Parathyroid adenoma (tissue), 2 donors: ENCODE results near the gene C1orf116.

Experiments
- H2AFZ ChIP-seq: fragments of 300-600 bp; sonication (generic); one replicate; pipeline ENCODE4 v1.7.0; 2017; ENCODE audit warnings: antibody characterized with exemption, mild to moderate bottlenecking
- H3K27ac ChIP-seq: fragments of 300-600 bp; sonication (generic); one replicate; pipeline ENCODE4 v1.7.0; 2017
- H3K27me3 ChIP-seq: fragments of 300-600 bp; sonication (generic); one replicate; pipeline ENCODE4 v1.7.0; 2017; ENCODE audit warnings: low read length; ENCODE audit not compliant: control insufficient read depth, insufficient read depth
- H3K36me3 ChIP-seq: fragments of 300-600 bp; sonication (generic); one replicate; pipeline ENCODE4 v1.7.0; 2017; ENCODE audit warnings: low read length; ENCODE audit not compliant: control insufficient read depth, insufficient read depth
- H3K4me1 ChIP-seq: fragments of 300-600 bp; sonication (generic); one replicate; pipeline ENCODE4 v1.7.0; 2017; ENCODE audit warnings: control low read depth
- H3K4me2 ChIP-seq: fragments of 300-600 bp; sonication (generic); one replicate; pipeline ENCODE4 v1.7.0; 2017; ENCODE audit warnings: low read length
- H3K4me3 ChIP-seq: fragments of 300-600 bp; sonication (generic); one replicate; pipeline ENCODE4 v1.7.0; 2017; ENCODE audit warnings: low read depth, low read length
- H3K79me2 ChIP-seq: fragments of 300-600 bp; sonication (generic); one replicate; pipeline ENCODE4 v1.7.0; 2017; ENCODE audit warnings: control low read depth
- H3K9ac ChIP-seq: fragments of 300-600 bp; sonication (generic); one replicate; pipeline ENCODE4 v1.7.0; 2017; ENCODE audit warnings: mild to moderate bottlenecking
- H3K9me3 ChIP-seq: fragments of 300-600 bp; sonication (generic); one replicate; pipeline ENCODE4 v1.7.0; 2017; ENCODE audit warnings: low read length; ENCODE audit not compliant: control insufficient read depth
- CTCF ChIP-seq: fragments of 300-600 bp; sonication (generic); IDR thresholded peaks from one replicate; pipeline ENCODE4 v1.7.0; 2017; ENCODE audit warnings: antibody characterized with exemption, mild to moderate bottlenecking
- donor health status: primary hyperparathyroidism.

C1orf116 gene

GRCh38 chr1:207056673-207057072 lies 24.1 kb upstream of the C1orf116 start:
- no peak overlapping the region for H3K4me2 ChIP-seq
- no peak overlapping the region for H2AFZ ChIP-seq
- no peak overlapping the region for H3K4me3 ChIP-seq
- no peaks in the 10 kb centered on the region for H3K36me3 ChIP-seq
- H3K27ac ChIP-seq: no peak overlapping the region
- no peaks in the 10 kb centered on the region for H3K79me2 ChIP-seq
- H3K9me3 ChIP-seq: no peaks in the 10 kb centered on the region
- TF ChIP-seq CTCF: no peak
- no peak overlapping the region for H3K9ac ChIP-seq
- H3K27me3 ChIP-seq: no peaks in the 10 kb centered on the region
- no peaks in the 10 kb centered on the region for H3K4me1 ChIP-seq

- Histone ChIP-seq H3K4me2 (no peak overlapping the region), H3K27ac (no peak overlapping the region), H3K79me2 (no peaks in the 10 kb centered on the region), H3K9me3 (no peaks in the 10 kb centered on the region), H3K4me3 (no peak overlapping the region), H2AFZ (no peak overlapping the region), H3K9ac (no peak overlapping the region), H3K27me3 (no peaks in the 10 kb centered on the region), H3K4me1 (no peaks in the 10 kb centered on the region), H3K36me3 (no peaks in the 10 kb centered on the region)
- no peak for TF ChIP-seq CTCF
Observed at GRCh38 chr1:207055386-207056001, 22.9 kb upstream of the C1orf116 start.

- Histone ChIP-seq H3K4me1 (no peaks in the 10 kb centered on the region), H3K27ac (no peak overlapping the region), H3K9ac (no peak overlapping the region), H3K4me3 (no peak overlapping the region), H2AFZ (no peak overlapping the region), H3K79me2 (no peaks in the 10 kb centered on the region), H3K4me2 (peak overlapping the region; percentile 27), H3K27me3 (no peaks in the 10 kb centered on the region), H3K36me3 (no peaks in the 10 kb centered on the region), H3K9me3 (no peaks in the 10 kb centered on the region)
- no peak for TF ChIP-seq CTCF
Observed at GRCh38 chr1:207054491-207054890, 21.9 kb upstream of the C1orf116 start.

GRCh38 chr1:207052911-207053769 lies 20.6 kb upstream of the C1orf116 start, which contains the start of gene PFKFB2:
TSS of gene PFKFB2 (plus strand) at chr1:207053275. CDS start at chr1:207054718, 1,443 bp downstream.
- Histone ChIP-seq H3K4me3 (peak within 1 kb of the TSS; percentile 72), H3K9me3 (no peaks in the 10 kb centered on the region)
- TF ChIP-seq CTCF: no peak

More at GRCh38 chr1:207052911-207053769, 20.6 kb upstream of the C1orf116 start, which contains the start of gene PFKFB2:
- peak within 1 kb of the TSS; percentile 89 for H3K4me2 ChIP-seq
- no peaks in the 10 kb centered on the region for H3K4me1 ChIP-seq
- H3K27ac ChIP-seq: peak within 1 kb of the TSS; percentile 70
- no peaks in the 10 kb centered on the region for H3K27me3 ChIP-seq
- no peaks in the 10 kb centered on the region for H3K79me2 ChIP-seq
- H3K9ac ChIP-seq: no peak within 1 kb of the TSS
- peak within 1 kb of the TSS; percentile 95 for H2AFZ ChIP-seq
- H3K36me3 ChIP-seq: no peaks in the 10 kb centered on the region
